Epithelial cell of proximal tubule (primary cell): ENCODE data around the gene RPS6KA1. TPM values are rescaled to one million over a fixed set of nuclear protein-coding genes. Genes with fewer than 3 reads are reported as not detected.

Experiments
- DNase-seq: peaks from one replicate; pipeline ENCODE4 v3.0.0-alpha.2; 2011; ENCODE audit warnings: low read depth
- H3K4me3 ChIP-seq: 2 replicates; pipeline ENCODE4 v1.5.1; 2011; ENCODE audit warnings: low read depth, mild to moderate bottlenecking, low read length
- CTCF ChIP-seq: conservative IDR thresholded peaks from 2 replicates; pipeline ENCODE4 v1.5.1; 2012; ENCODE audit warnings: low read depth, mild to moderate bottlenecking, low read length
- total RNA-seq: library from RNA; depleted of rRNA; stranded (reverse); fragments of >200 nt; gene quantifications from 2 replicates; pipeline ENCODE4 v1.2.3, GENCODE V29; 2015

Gene RPS6KA1
- total RNA-seq, 1 donor from 2014 or later, result 66.5 TPM

GRCh38 chr1:26531651-26532131 lies 2.1 kb downstream of the RPS6KA1 start:
- H3K4me3 ChIP-seq, result peak overlapping the region; percentile 97
- no peak for TF ChIP-seq CTCF
- DNase-seq, result no peak

- no peak for DNase-seq
- H3K4me3 ChIP-seq, result no peak overlapping the region
- no peak for TF ChIP-seq CTCF
These were observed 4.5 kb downstream of the RPS6KA1 start for GRCh38 chr1:26533951-26534509.

- DNase-seq, result no peak
- TF ChIP-seq CTCF, result no peak
- H3K4me3 ChIP-seq, result no peak overlapping the region
These were observed 5.6 kb downstream of the RPS6KA1 start for GRCh38 chr1:26535201-26535600.

- no peak for TF ChIP-seq CTCF
- no peak for DNase-seq
- no peak overlapping the region for H3K4me3 ChIP-seq
These were observed 6.5 kb downstream of the RPS6KA1 start for GRCh38 chr1:26536081-26536480.

GRCh38 chr1:26536521-26536920 lies 7.0 kb downstream of the RPS6KA1 start:
- H3K4me3 ChIP-seq, result no peak overlapping the region
- DNase-seq, result no peak
- no peak for TF ChIP-seq CTCF

DNA sequence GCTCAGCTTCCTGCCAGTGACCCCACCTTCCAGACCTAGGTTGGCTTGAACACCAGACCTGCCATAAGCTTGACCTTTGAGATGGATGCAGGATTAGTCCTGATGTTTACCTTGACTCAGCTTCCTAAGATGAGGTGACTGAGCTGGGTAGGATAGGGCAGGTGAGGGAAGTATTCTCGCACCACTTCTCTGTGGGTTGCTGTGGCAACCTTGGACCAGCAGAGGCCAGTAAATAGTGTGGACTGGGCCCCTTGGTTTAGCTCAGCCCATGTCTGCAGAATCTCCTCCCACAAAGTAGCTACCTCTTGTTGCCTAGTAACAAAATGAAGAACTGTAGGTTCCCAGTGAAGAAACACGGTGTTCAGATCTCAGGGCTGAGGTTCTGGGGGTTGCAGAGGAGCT lies 8.4 kb downstream of the RPS6KA1 start:
- no peak for DNase-seq
- TF ChIP-seq CTCF, result peak; percentile 38
- H3K4me3 ChIP-seq, result no peak overlapping the region
